Activated T-cell treated with anti-CD3 and anti-CD28 coated beads for 1 hour (primary cell): ENCODE measurements around the gene CCL16.
"Not testable (repeated sequence)": the region's sequence is repeated elsewhere in the genome, so short reads cannot be mapped to it uniquely, and the experiment has no call there.

ENCODE experiments used
- DNase-seq: peaks from one replicate; pipeline ENCODE4 v3.0.0-alpha.2; 2020; ENCODE audit warnings: low read depth

CCL16 gene, protein sequence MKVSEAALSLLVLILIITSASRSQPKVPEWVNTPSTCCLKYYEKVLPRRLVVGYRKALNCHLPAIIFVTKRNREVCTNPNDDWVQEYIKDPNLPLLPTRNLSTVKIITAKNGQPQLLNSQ

DNA sequence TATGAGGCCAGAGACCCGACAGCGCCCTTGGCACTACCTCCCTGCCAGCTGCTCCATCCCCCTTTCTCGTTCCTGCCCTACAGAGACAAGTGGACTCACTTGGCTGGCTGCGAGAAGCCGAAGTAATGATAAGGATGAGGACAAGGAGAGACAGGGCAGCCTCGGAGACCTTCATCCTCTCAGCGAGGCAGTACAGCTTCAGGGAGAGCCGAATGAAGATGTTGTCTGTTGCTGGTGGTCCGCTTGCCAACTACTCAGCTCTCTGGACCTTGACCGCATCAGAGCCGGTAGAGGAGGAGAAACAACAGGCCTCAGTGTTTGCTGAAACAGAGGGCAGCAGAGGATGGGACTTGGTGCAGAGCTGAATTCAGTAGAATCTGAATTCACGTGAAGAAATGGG, at the start of gene CCL16:
Gene CCL16 (minus strand): TSS at position 252 of the 400 bp plus-strand sequence. CDS start 77 bp downstream, at position 175.
- no peak for DNase-seq

DNA sequence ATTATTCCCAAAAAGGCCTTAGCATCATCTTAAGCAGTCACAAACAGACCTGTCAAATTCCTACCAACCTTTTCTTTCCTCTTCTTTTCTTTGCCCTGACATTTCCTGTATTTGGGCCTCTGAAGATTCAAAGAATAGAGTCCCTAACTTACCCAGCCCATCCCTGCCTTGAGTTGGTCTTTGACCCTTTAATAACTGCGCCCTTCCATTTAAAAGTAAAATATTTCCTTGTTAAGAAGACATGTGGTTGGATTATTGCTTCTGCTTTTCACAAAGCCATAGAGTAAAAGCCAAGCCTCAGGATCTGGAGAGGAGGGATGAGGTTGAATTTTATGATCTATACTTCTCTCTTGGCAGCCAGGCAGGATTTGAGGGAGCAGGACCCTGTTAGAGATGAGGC, 49.7 kb upstream of the CCL16 start:
- DNase-seq = no peak

DNA sequence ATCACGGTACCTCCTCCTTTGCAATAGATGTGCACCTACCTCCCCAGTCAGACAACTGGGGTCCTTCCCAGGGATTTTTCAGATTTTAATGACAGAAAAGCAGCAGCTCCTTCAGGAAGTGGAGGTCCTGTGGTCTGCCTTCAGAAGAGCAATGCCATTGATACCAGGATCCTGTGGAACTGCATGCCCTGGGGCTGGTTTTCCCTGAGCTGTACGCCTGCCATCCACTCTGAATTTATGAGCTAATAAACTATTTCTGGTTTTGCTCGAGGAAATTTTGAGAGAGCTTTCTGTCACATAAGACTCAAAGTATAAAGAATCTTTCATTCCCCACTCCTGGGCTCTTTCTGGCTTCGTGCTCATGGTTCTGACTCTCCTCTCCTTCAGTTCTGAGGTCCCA, 46.5 kb upstream of the CCL16 start:
- DNase-seq = no peak

DNA sequence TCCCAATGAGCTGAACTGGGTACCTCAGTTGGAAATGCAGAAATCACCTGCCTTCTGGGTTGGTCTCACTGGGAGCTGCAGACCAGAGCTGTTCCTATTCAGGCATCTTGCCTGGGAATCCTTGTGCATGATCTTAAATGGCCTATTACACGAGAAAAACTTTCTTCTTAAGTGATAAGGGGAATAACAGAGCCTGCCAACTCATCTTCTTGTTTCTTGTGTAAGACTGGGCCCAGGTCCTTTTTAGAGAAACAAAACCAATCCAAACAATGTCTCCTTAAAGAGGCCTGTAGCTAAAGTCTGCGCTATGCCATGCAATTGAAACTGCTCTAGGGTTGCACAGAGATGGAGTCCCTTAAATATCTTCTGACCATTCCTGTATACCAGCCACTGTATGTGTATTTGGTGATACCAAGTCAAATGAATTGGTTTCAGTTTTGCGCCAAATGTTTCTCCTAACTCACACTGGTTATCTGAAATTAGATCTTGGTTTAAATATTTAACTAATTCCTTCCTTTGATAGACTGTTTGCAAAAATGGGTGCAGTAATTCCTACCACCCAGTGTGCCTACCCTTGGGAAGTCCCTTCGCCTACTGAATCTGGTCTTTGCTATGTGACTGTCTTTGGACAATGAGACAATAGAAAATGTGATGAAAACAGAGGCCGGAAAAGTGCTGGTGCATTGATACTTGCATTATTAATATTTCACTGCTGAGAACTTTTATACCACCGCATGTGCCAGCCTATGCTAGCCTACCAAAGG, 43.0 kb upstream of the CCL16 start:
- no peak for DNase-seq

DNA sequence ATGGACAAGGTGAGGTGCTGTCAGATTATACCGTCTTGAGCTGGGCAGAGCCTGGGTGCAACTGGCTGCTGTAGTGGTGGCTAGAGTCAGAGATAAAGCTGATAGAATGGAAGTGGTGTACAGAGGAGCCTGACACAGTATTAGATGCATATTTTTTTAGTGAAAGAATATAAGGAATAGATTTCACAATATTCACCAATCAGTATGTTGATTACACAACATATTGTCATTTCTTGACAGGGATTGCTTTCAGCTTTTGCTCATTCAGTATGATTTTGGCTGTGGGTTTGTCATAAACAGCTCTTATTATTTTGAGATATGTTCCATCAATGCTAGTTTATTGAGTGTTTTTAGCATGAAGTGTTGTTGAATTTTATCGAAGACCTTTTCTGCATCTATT, 38.1 kb upstream of the CCL16 start:
- DNase-seq = no peak

DNA sequence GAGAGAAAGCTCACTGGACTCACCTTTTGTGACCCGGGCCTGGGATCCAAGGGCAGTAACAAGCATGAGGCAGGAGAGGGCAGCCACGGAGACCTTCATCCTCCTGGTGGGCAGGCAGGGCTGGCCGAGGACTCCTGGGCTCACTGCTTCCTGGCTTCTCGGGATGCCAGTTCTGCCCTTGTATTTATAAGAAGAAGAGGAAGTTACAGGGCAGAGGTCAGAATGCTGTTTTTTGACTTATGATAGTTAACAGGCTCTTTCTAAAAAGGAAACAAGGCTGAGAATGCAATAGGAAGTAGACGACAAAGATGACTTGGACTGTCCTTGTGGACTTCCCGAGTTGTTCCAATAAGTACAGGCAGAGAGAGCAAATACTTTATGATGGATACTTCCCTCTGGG, 36.5 kb upstream of the CCL16 start, which contains the start of gene CCL23:
Gene CCL23 (minus strand): TSS at position 174 of the 400 bp plus-strand sequence. CDS start 75 bp downstream, at position 99.
- no peak for DNase-seq

DNA sequence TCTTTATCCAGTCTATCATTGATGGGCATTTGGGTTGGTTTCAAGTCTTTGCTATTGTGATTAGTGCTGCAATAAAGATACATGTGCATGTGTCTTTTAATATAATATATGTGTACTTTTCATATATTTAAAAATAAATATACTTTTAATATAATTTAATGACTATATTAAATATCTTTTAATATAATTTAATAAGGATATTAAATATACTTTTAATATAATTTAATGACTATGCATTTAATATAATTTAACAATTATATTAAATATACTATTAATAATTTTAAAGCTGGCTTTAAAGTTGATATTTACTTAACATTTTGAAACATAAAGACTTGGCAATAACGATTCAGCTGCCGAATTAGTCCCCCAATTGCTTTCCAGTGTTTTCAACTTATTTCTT, 35.3 kb upstream of the CCL16 start:
- no peak for DNase-seq

DNA sequence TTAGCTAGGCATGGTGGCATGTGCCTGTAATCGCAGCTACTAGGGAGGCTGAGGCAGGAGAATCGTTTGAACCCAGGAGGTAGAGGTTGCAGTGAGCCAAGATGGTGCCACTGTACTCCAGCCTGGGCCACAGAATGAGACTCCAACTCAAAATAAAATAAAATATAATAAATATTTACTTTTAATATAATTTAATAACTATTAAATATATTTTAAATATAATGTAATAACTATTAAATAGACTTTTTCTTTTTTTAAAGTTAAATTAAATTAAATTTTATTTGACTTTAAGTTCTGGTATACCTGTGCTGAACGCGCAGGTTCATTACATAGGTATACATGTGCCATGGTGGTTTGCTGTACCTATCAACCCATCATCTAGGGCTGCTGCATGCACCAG, 34.6 kb upstream of the CCL16 start:
- DNase-seq = not testable (repeated sequence)

DNA sequence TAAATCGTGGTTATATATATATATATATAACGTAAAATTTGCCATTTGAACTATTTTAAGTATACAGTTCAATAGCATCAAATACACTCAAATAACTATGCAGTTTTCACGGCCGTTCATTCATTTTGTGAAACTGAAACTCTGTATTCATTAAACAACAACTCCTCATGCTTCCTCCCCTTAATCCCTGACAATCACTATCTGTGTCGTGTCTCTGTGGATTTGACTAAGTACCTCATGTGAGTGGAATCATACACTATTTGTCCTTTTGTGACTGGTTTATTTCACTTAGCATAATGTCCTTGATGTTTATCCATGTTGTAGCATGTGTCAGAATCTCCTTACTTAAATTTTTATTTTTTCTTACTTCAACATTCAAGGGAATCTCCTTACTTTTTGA, 33.6 kb upstream of the CCL16 start:
- DNase-seq = no peak

DNA sequence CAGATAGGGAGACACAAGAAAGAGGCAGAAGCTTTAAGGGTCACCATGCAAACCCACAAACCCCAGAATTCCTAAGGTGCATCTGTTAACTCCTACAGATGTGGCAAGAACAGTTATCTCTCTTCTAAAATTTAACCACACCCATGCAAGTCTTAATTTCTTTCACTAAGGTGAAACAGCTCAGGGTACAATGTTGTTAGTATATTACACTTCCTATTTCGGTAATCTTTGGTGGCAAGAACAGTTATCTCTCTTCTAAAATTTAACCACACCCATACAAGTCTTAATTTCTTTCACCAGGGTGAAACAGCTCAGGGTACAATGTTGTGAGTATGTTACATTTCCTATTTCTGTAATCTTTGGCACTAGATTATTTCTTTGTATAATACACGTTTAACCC, 29.9 kb upstream of the CCL16 start:
- DNase-seq = no peak

DNA sequence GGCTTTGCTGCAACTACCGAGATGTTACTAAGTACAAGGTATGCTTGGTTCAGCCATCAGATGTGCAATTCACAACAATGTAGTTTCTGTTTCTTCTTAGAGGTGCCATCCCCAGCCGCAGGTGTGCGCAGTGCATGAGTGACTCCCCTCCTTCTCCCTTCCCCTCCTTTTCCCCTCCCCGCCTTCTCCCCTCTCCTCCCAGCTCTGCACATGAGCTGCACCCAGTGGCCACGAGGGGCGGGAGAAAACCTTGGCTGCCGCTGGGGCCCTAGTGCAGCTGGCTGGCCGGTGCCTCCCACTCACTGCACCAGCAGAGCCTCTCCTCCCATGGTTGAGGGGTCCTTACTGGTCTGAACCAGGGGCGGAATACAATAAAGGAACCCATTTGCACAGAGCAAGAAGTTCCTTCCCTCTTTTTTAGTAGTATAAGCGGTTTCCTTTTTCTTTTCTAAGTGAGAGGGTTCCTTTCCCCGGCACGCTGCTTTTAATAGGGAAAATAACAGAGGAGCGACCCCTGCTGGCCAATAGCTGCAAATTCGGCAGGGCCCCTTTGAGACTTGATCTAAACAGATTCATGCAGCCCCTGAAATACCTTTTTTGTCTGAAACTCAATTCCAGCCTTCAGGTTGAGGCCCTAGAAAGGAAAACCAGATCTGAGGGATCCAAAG, 27.8 kb upstream of the CCL16 start:
- no peak for DNase-seq

DNA sequence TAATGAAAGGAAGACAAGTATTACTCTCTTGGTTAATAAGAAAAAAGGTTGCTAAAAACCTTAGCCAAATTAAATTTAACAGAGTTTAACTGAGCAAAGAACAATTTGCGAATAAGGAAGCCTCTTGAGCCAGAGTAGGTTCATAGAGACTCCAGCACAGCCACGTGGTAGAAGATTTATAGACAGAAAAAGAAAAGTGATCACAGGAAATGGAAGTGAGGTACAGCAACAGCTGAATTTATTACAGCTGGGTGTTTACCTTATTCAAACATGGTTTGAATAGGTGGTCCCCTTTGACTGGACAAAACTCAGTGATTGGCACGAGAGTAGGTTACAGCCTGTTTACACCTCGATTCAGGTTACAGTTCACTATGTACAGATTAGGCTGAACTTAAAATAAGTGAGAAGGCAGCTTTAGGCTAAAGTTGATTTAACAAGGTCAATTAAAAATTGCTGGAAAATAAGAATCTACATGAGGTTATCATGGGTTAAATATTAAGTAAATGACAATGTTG, 23.4 kb upstream of the CCL16 start:
- DNase-seq = no peak

DNA sequence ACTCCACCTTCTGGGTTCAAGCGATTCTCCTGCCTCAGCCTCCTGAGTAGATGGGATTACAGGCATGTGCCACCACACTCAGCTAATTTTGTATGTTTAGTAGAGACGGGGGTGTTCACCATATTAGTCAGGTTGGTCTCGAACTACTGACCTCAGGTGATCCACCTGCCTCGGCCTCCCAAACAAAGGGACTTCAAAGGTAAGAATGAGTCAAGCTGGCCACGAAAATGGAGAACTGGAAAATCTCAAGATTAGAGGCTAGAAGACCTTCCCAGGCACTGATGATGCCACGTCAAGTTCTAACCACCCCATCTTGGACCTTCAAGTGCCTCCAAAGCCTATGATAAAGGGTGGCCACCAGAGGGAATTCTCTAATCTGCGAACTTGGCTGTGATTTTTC, 21.3 kb upstream of the CCL16 start:
- no peak for DNase-seq

DNA sequence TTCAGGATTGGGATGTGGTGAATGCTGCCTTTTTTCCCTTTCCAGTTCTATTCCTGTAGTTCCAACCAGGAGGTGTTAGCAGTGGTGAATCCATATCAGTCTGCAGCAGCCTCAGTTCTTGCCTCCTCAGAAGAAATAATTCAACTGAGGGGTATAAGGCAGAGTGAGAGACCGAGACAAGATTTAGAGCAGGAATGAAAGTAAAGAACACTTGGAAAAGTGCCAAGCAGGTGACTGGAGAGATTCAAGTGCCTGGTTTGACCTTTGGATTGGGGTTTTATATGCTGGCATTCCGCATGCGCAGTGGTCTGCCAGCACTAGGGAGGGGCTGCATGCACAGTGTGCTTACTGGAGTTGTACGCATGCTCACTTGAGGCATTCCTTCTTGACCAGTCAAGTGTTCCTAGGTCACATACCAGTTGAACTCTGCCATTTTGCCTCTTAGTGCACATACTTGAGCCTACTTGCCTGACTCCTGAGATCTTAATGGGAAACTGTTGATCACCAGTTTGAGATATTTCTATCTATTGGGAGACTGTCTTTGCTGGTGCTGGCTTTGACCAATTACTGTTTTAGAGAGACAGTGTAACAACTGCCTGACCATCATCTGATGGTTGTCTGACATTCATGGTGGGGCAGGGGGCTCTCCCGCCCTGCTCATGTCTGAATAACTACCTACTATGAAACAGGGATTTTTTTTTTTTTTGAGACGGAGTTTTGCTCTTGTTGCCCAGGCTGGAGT, 20.7 kb upstream of the CCL16 start:
- no peak for DNase-seq

DNA sequence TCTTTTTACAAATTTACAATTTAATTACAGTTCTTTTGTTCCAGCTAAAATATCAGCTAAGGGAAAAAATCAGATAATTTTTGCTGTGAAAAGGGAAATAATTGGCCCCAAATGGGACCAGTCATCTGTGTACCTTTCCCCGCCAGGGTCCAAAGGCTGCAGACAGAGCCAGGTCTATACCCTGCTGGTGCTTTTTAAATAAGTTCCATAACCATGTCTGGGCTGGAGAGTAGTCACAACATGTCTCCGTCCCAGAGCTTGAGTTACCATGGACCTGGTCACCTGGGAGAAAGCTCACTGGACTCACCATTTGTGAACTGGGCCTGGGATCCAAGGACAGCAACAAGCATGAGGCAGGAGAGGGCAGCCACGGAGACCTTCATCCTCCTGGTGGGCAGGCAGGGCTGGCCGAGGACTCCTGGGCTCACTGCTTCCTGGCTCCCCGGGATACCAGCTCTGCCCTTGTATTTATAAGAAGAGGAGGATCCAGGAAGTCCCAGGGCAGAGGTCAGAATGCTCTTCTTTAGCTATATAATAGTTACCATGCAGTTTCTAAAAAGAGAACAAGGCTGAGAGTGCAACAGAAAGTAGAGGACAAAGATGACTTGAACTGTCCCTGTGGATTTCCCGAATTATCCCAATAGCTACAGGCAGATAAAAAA, 19.9 kb upstream of the CCL16 start, which contains the start of gene CCL15:
Gene CCL15 (minus strand): TSS at position 444 of the 662 bp plus-strand sequence. CDS start 61 bp downstream, at position 383.
- DNase-seq = no peak

DNA sequence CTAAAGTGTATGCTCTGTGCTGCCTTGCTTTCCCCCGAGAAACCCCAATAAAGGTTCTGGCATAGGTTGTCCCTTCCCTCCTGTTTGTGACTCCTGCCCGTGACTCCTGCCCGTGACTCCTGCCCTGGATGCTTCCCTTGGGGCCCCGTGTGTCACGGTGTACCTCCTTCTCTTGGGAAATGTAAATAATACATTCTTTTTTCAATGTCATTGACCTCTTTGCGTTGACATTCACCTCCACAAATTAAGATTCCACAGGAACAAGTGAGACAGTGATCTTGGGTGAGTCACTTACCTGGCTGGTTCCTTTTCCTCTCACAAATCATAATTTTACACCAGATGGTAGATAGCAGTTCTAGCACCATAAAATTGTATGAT, 19.4 kb upstream of the CCL16 start:
- DNase-seq = no peak

DNA sequence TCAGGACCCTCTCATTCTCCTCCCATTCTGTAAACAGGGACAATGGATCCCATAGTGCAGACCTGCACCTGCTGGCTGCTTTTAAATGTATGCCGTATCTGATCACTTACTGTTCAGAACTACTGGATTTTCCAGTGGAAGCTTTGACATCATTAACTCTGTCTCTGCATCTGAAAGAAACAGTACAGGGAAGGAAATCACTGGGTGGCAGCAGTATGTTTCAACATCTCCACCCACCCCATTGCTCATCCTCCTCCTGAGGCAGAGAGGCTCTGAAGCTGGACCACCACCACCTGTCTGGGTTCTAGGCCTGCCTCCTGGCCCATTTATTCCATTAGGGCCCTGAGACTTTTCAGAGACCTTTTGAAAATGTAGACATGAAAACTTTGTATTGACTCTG, 17.5 kb upstream of the CCL16 start:
- no peak for DNase-seq

DNA sequence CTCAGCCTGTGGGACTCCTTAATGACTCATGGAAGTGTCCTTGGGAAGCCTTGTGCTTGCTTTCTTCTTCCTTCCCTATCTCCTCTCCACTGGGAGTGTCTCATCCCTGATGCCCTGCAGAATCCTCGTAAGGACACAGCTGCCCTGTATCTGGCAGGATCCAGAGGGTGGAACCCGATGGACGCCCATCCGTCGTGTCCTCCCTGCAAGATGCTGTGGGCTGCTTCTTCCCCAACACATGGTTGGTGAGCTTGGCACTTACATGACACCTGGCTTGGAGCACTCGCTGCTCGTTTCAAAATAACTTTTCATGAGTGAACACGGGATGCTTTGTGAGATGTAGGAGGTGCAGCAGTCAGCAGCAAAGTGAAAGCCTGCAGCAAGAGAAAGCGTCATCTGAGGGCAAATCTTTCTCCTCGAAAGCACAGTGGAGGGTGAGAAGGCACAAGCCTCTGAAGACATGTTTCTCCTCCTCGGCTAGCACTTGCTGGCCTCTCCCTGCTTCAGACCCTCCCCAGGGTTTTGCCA, 16.8 kb upstream of the CCL16 start:
- DNase-seq = no peak

DNA sequence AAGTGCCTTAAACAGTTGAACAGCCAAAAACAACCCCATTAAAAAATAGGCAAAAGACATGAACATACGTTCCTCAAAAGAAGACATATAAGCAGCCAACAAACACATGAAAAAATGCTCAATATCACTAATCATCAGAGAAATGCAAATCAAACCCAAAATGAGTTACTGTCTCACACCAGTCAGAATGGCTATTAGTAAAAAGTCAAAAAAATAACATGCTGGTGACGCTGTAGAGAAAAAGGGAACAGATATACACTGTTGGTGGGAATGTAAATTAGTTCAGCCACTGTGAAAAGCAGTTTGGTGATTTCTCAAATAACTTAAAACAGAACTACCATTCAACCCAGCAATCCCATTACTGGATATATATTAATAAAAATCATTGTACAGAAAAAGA, 14.0 kb upstream of the CCL16 start:
- not testable (repeated sequence) for DNase-seq

DNA sequence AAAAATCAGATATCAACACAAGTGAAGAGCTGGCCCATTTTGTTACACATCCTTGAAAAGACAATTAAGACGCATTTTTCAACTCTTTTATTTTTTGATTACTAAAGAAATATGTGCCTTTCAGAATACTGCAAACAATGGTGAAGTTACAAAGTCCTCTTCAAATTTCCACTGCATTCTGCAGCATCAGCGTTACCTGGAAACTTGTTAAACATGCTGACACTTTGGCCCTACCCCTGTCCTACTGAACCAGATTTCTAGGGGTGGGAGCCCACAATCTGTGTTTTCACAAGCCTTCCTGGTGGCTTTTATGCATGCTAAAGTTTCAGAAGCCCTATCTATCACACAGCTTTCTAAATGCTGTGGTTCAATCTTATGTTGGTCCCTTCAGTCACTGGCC, 9.8 kb upstream of the CCL16 start:
- DNase-seq = no peak

DNA sequence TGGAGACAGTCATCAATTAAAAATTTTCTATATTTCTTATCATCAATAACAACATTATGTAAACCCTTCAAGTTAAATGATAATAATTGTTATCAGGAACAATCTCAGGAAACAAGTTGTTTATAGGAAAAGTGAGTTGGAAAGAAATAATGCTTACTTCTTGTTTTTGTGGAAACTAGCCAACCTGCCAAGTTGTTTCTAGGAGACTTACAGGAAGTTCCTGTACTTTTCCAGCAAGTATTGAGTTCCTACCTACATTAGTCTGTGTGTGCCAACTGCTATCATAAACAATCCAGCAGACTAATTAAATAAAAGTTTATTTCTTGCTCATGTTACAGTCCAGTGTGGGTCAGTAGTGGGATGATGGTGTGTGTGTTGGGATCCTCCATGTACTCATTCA, 6.9 kb upstream of the CCL16 start:
- no peak for DNase-seq

DNA sequence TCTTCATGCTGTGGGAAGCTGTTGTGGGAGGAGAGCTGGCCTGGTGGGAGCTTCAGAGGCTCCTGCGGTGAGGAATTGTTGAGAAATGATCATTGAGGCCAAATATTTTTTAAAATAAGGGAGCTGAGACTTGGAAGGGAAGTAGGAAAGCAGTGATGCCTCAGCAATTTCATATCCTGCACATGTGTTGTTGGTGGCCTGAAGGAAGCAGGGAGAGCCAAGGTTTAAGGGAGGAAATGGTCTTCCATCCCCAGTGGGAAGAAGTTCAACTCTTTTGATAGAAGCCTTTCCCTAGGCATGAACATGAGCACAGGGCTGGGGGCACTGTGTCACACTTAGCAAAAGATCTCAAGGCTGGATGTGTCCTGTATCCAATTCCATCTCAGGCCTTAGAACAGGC, 5.3 kb upstream of the CCL16 start, which contains the start of gene CCL14:
Gene CCL14 (minus strand): TSS at position 87 of the 400 bp plus-strand sequence. CDS start 80 bp downstream, at position 7.
- no peak for DNase-seq
